ENCODE results near the gene UGT1A6.

GRCh38 chr2:233698740-233699139, 6.0 kb downstream of the UGT1A6 start:
- TF ChIP-seq CTCF (IDR thresholded peaks at IDR 0.05; ENCODE audit: low read length) (no peak), EZH2 (IDR thresholded peaks at IDR 0.05; ENCODE audit: borderline replicate concordance, low read length) (no peak)
